Testis (tissue), 2 donors: ENCODE data around the gene FAM83C.

Source experiments
- CTCF ChIP-seq, 3 experiments: fragments of 450-650 bp in 2 of 3; fragments of 200-600 bp in 1 of 3; sonication (generic) in 1 of 3; IDR thresholded peaks; one replicate each; pipeline ENCODE4 v1.5.1; 2016 to 2019; ENCODE audit warnings: antibody characterized with exemption in 3 of 3, mild to moderate bottlenecking in 2 of 3, moderate library complexity in 1 of 3
- POLR2A ChIP-seq: fragments of 450-650 bp; IDR thresholded peaks from one replicate; pipeline ENCODE4 v1.6.1; 2017; ENCODE audit warnings: antibody characterized with exemption, mild to moderate bottlenecking, moderate library complexity

DNA sequence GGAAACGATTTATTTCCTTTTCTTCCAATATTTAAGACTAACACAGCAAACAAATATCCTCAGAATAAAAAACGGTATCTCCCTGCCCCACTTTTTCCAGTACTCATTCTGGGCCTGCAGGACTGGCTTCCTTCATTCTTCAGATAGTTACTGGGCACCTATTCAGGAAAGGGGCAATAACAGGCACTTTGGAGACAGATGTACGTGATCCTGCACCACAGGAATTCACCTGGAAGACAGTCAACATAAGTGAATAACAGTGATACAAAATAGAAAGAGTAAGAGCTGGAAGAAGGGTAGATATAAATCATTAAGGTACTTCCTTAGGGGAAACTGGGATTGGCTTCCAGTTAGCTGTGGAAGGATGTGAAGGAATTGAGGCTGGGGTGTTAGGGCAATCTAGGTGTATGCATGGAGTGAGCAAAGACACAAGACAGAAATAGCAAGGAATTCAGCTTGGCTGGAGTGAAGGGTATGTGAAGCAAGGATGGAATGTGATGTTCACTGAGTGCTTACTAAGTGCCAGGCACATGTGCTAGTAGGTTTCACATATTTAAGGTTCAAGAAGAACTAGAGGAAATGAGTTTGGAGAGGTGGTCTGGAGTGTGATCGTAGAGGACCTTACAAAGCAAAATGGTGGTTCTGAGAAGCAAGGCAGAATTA lies 49.3 kb upstream of the FAM83C start:
- TF ChIP-seq POLR2A (no peak), CTCF (IDR thresholded peaks at IDR 0.05) (no peak)
